Measurements from ENCODE around the gene IPO8.

IPO8 gene

DNA sequence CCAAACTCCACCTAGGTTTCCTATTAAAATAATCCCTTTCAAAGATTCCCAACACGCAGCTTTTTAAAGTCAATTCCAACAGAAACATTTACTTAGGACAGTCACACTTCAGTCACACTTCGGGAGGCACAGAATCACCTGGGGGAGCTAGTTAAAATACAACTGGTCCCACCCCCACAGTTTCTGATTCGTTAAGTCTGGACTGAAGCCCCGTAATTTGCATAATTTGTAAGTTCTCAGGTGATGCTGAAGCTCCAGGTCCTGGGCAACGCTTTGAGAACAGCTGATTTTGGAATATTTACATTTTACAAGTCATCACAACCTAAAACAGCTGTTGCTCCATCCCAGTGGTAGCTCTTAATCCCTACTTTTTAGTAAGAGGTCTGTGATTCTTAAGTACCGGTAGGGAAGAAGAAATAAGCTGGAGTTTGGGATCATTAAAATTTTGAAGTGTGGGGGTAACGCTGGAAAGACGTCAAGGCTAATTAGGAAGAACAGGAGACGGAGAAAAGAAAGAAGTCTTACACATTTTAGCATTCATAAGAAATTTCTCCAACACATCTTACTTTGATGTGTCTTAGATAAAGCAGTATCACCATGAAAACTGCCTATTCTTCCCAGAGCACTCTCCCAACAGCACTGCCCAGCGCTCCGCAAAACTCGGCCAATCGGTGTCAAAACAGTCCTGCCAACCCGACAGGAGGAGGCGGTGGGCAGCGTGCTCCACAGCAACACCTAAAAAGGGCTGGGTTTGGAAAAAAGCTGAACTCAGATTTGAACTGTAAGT lies 1.1 kb downstream of the IPO8 start:
- no peak for DNase-seq (ENCODE audit: insufficient read length, low spot score)
- peak; percentile 72 for FAIRE-seq
- TF ChIP-seq SPI1 (IDR thresholded peaks at IDR 0.05; ENCODE audit: low read depth, low read length) (no peak), POU2F2 (IDR thresholded peaks at IDR 0.05; ENCODE audit: low read depth, low read length) (peak; percentile 74; the same call in 1 of the 2 replicates), TAF1 (IDR thresholded peaks at IDR 0.05; ENCODE audit: low read depth, low read length) (no peak), POLR2A (IDR thresholded peaks at IDR 0.05; ENCODE audit: low read depth, low read length) (no peak), POLR2AphosphoS5 (IDR thresholded peaks at IDR 0.05; ENCODE audit: low read depth, low read length) (no peak), PAX5 (IDR thresholded peaks at IDR 0.05; ENCODE audit: insufficient read depth, low read length, severe bottlenecking) (no peak)

DNA sequence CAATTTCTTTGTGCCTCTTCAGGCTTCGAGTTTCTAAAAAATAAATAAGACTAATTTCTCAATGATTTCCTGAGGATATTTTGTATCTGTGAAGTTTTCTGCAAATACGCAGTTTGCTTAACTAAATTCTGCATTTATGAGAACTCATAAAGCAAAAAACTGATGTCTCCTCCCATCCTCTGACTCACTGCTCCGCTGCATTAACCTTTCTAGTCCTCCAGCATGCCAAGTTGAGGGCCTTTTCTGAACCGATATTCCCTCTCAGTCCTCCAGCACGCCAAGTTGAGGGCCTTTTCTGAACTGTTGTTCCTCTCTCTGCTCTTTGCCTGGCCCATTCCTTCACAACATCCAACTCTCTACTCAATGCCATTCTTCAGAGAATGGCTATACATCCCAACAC lies 3.2 kb downstream of the IPO8 start:
- FAIRE-seq (no peak), DNase-seq (ENCODE audit: insufficient read length, low spot score) (no peak)
- TF ChIP-seq POU2F2 (IDR thresholded peaks at IDR 0.05; ENCODE audit: low read depth, low read length) (no peak), POLR2AphosphoS5 (IDR thresholded peaks at IDR 0.05; ENCODE audit: low read depth, low read length) (no peak), PAX5 (IDR thresholded peaks at IDR 0.05; ENCODE audit: insufficient read depth, low read length, severe bottlenecking) (no peak), POLR2A (IDR thresholded peaks at IDR 0.05; ENCODE audit: low read depth, low read length) (no peak), TAF1 (IDR thresholded peaks at IDR 0.05; ENCODE audit: low read depth, low read length) (no peak), SPI1 (IDR thresholded peaks at IDR 0.05; ENCODE audit: low read depth, low read length) (no peak)

DNA sequence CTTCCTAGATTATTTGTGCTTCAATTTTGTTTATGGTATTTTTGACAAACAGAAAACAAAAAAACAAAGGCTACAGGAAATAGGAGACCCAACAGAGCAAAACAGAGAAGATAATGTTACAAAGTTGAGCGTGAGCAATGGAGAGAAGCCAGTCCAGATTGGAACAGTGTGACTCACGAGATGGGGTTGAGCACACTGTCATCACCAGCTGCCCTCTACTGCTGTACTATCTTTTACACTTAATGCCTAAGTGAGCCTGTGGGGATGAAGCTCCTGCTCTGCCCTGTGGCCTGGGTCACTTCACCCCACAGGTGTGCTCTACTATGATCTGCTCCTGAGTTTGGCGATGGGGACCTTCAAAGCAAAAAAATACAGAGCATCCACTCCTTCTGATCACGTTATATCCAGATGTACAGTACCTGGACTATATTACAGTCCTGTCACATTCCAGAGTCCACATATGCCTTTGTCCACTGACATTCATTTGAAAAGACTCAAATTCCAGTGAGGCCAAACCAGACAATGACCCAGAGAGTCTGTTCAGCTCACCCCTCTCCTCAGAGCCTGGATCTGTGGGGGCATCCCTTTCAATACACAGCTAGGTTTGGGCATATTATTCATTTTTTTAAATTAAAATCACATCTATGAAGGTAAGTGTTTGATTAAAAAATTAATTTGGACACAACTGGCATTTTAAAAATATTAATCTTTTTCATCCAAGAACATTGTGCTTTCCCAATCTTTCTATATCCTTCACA lies 4.4 kb downstream of the IPO8 start:
- TF ChIP-seq PAX5 (IDR thresholded peaks at IDR 0.05; ENCODE audit: insufficient read depth, low read length, severe bottlenecking) = no peak
- TF ChIP-seq POLR2AphosphoS5 (IDR thresholded peaks at IDR 0.05; ENCODE audit: low read depth, low read length) = no peak
- TF ChIP-seq SPI1 (IDR thresholded peaks at IDR 0.05; ENCODE audit: low read depth, low read length) = no peak
- no peak for TF ChIP-seq TAF1 (IDR thresholded peaks at IDR 0.05; ENCODE audit: low read depth, low read length)
- TF ChIP-seq POLR2A (IDR thresholded peaks at IDR 0.05; ENCODE audit: low read depth, low read length) = no peak
- no peak for TF ChIP-seq POU2F2 (IDR thresholded peaks at IDR 0.05; ENCODE audit: low read depth, low read length)
- DNase-seq (ENCODE audit: insufficient read length, low spot score) (no peak), FAIRE-seq (no peak)

DNA sequence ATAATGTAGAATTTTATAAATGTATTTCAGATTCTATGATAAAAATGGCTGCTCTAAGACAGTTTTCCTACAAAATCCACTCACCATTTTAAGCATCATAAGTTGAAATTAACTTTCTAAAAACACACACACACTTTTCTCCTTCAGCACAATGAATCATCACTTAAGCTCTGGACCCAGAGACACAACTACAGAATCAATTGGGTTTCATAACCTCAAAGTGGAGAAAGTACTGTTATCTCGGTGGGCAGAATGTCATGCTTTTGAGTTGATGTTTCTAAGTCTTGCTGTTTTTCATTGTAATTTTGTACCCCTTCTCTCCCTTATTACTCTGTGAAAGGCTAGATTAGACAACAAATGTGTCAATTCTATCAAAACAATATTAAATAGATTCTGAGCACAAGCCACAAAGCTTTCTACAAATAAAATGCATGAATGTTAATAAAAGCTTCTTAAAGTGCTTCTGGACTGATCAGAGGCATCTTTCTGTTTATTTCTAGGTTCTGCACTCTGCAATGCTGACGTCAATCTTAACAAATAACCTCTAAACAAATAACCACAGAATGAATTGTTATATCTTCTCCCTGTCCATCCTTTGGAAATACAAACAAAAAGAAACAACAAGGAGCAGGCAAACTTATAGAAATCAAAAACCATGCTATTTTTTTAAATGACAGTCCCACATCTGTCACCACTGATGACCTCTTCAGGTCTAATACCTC lies 8.2 kb downstream of the IPO8 start:
- FAIRE-seq = no peak
- TF ChIP-seq POLR2A (IDR thresholded peaks at IDR 0.05; ENCODE audit: low read depth, low read length) = no peak
- TF ChIP-seq PAX5 (IDR thresholded peaks at IDR 0.05; ENCODE audit: insufficient read depth, low read length, severe bottlenecking) = no peak
- no peak for TF ChIP-seq POLR2AphosphoS5 (IDR thresholded peaks at IDR 0.05; ENCODE audit: low read depth, low read length)
- TF ChIP-seq SPI1 (IDR thresholded peaks at IDR 0.05; ENCODE audit: low read depth, low read length) = no peak
- no peak for TF ChIP-seq POU2F2 (IDR thresholded peaks at IDR 0.05; ENCODE audit: low read depth, low read length)
- TF ChIP-seq TAF1 (IDR thresholded peaks at IDR 0.05; ENCODE audit: low read depth, low read length) = no peak
- DNase-seq (ENCODE audit: insufficient read length, low spot score) = no peak

DNA sequence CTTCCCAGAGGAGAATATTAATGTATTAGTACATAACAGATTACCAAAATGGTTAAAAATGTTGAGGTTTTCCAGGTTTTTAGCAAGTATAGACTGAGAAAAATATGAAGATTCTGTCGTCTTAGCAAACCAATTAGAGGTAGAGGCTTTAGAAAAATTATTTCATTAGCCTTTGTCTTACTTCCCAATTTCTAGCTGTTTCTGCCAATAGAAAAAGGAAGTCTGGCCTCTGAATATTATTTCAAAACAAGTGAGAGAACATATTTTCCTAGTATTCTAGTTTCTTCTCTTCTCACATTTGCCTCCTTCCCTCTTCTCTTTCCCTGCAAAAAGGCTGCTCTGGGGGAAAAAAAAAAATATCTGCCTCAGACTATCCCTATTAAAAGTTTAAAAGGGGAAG lies 16.4 kb downstream of the IPO8 start:
- no peak for DNase-seq (ENCODE audit: insufficient read length, low spot score)
- TF ChIP-seq PAX5 (IDR thresholded peaks at IDR 0.05; ENCODE audit: insufficient read depth, low read length, severe bottlenecking) = no peak
- TF ChIP-seq POLR2A (IDR thresholded peaks at IDR 0.05; ENCODE audit: low read depth, low read length) = no peak
- no peak for TF ChIP-seq POU2F2 (IDR thresholded peaks at IDR 0.05; ENCODE audit: low read depth, low read length)
- no peak for TF ChIP-seq SPI1 (IDR thresholded peaks at IDR 0.05; ENCODE audit: low read depth, low read length)
- no peak for TF ChIP-seq TAF1 (IDR thresholded peaks at IDR 0.05; ENCODE audit: low read depth, low read length)
- TF ChIP-seq POLR2AphosphoS5 (IDR thresholded peaks at IDR 0.05; ENCODE audit: low read depth, low read length) = no peak
- no peak for FAIRE-seq

DNA sequence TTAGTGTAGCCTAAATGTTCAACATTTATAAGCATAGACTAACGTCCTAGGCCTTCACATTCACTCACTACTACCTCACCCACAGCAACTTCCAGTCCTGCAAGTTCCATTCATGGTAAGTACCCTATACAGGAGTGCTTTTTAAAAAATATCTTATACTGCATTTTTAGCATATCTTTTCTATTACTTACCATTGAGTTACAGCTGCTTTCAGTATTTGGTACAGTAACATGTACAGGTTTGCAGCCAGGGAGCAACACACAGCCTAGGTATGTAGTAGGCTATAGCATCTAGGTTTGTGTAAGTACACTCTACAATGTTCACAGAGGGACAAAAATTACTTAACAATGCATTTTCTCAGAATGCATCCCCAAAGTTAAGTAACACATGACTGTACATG lies 17.4 kb downstream of the IPO8 start:
- TF ChIP-seq SPI1 (IDR thresholded peaks at IDR 0.05; ENCODE audit: low read depth, low read length) = no peak
- no peak for TF ChIP-seq PAX5 (IDR thresholded peaks at IDR 0.05; ENCODE audit: insufficient read depth, low read length, severe bottlenecking)
- no peak for TF ChIP-seq POLR2AphosphoS5 (IDR thresholded peaks at IDR 0.05; ENCODE audit: low read depth, low read length)
- TF ChIP-seq TAF1 (IDR thresholded peaks at IDR 0.05; ENCODE audit: low read depth, low read length) = no peak
- no peak for TF ChIP-seq POLR2A (IDR thresholded peaks at IDR 0.05; ENCODE audit: low read depth, low read length)
- no peak for TF ChIP-seq POU2F2 (IDR thresholded peaks at IDR 0.05; ENCODE audit: low read depth, low read length)
- DNase-seq (ENCODE audit: insufficient read length, low spot score) = no peak
- no peak for FAIRE-seq

DNA sequence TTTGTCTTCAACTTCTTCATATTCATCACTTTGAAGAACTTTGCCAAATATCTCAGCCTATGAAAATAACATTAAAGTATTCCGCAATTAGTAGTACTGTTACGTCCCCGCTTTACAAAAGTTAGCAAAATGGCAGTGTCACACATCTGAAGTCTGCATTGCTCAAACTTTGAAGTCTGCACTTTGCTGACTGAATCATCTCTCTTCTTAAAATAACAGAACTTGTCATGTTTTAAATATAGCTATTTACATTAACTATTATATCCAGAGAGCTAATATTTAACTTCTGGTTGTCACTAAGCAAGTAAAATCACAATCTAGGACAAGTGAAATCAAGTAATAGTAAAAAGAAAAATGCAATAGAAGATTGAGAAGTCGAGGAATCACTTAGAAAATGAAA lies 34.5 kb downstream of the IPO8 start:
- no peak for TF ChIP-seq POU2F2 (IDR thresholded peaks at IDR 0.05; ENCODE audit: low read depth, low read length)
- no peak for TF ChIP-seq TAF1 (IDR thresholded peaks at IDR 0.05; ENCODE audit: low read depth, low read length)
- TF ChIP-seq PAX5 (IDR thresholded peaks at IDR 0.05; ENCODE audit: insufficient read depth, low read length, severe bottlenecking) = no peak
- no peak for TF ChIP-seq SPI1 (IDR thresholded peaks at IDR 0.05; ENCODE audit: low read depth, low read length)
- no peak for TF ChIP-seq POLR2AphosphoS5 (IDR thresholded peaks at IDR 0.05; ENCODE audit: low read depth, low read length)
- FAIRE-seq = no peak
- no peak for DNase-seq (ENCODE audit: insufficient read length, low spot score)

DNA sequence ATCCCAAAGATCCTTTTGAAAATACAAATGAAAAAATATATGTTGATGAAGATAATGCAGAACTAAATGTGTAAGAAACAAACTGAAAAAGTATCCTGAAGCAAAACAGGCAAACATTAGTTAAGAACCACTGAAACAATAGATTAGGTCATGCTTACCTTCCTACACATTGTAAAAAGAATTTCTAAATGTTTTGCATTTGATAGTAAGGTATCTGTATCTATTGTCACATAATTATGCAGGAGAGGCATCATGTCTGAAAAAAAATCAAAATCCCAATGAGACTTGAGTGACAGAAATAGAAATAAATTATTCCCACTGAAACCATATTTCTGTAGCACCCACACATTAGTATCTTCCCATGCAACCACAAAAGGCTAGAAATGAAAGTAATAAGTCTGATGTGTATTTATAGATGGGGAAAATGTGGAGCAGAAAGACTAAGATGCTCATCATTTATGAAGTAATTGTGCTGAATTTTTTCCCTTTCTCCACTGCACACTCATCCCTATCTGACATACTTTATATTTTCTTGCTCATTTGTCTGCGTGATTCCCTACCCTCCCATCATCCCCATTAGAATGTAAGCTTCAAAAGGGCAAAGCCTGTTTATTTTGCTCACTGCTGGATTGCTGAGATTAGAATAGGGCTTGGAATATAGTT lies 43.5 kb downstream of the IPO8 start:
- DNase-seq (ENCODE audit: insufficient read length, low spot score) (no peak), FAIRE-seq (no peak)
- TF ChIP-seq POLR2AphosphoS5 (IDR thresholded peaks at IDR 0.05; ENCODE audit: low read depth, low read length) = no peak
- no peak for TF ChIP-seq TAF1 (IDR thresholded peaks at IDR 0.05; ENCODE audit: low read depth, low read length)
- TF ChIP-seq PAX5 (IDR thresholded peaks at IDR 0.05; ENCODE audit: insufficient read depth, low read length, severe bottlenecking) = no peak
- TF ChIP-seq POLR2A (IDR thresholded peaks at IDR 0.05; ENCODE audit: low read depth, low read length) = no peak
- TF ChIP-seq SPI1 (IDR thresholded peaks at IDR 0.05; ENCODE audit: low read depth, low read length) = no peak
- TF ChIP-seq POU2F2 (IDR thresholded peaks at IDR 0.05; ENCODE audit: low read depth, low read length) = no peak

Measured in GM12891 (cell line).